GM23338 (cell line): ENCODE results near the gene GAPVD1. TPM values are rescaled to one million over a fixed set of nuclear protein-coding genes. Genes with fewer than 3 reads are reported as not detected.

Experiments
- ATAC-seq: fragments of 200-7000 bp; cut with Tn5 transposase; 3 replicates; pipeline ENCODE4 v1.9.1; 2020
- DNase-seq: peaks from one replicate; pipeline ENCODE4 v3.0.0-alpha.2; 2015; ENCODE audit warnings: low spot score
- H2AFZ ChIP-seq: fragments of 200-600 bp; sonication (generic); 2 replicates; pipeline ENCODE4 v1.8.0; 2016; ENCODE audit warnings: antibody characterized with exemption, mild to moderate bottlenecking, moderate library complexity
- H3F3A ChIP-seq: fragments of 200-600 bp; sonication (generic); replicated peaks from 2 replicates; pipeline ENCODE4 v1.8.0; 2017; ENCODE audit warnings: antibody characterized with exemption, mixed run types, low read depth
- H3K27ac ChIP-seq: fragments of 200-600 bp; sonication (generic); 2 replicates; pipeline ENCODE4 v1.6.1; 2016; ENCODE audit warnings: low read depth
- H3K27me3 ChIP-seq: fragments of 200-600 bp; sonication (generic); 2 replicates; pipeline ENCODE4 v1.8.0; 2016; ENCODE audit warnings: mild to moderate bottlenecking, mixed run types, moderate library complexity; ENCODE audit not compliant: insufficient read depth
- H3K36me3 ChIP-seq: fragments of 200-600 bp; sonication (generic); 2 replicates; pipeline ENCODE4 v1.8.0; 2016; ENCODE audit warnings: mild to moderate bottlenecking; ENCODE audit not compliant: insufficient read depth
- H3K4me1 ChIP-seq: fragments of 200-600 bp; sonication (generic); 2 replicates; pipeline ENCODE4 v1.8.0; 2016; ENCODE audit warnings: mild to moderate bottlenecking, moderate library complexity; ENCODE audit not compliant: insufficient read depth
- H3K4me2 ChIP-seq: fragments of 200-600 bp; sonication (generic); 2 replicates; pipeline ENCODE4 v1.7.1; 2017; ENCODE audit warnings: mixed run types
- H3K4me3 ChIP-seq: fragments of 200-600 bp; sonication (generic); 2 replicates; pipeline ENCODE4 v1.6.1; 2016; ENCODE audit warnings: mixed run types
- H3K79me2 ChIP-seq: fragments of 200-600 bp; sonication (generic); replicated peaks from 2 replicates; pipeline ENCODE4 v1.8.0; 2017; ENCODE audit warnings: mild to moderate bottlenecking; ENCODE audit not compliant: insufficient read depth
- H3K9me2 ChIP-seq: fragments of 200-600 bp; sonication (generic); 2 replicates; pipeline ENCODE4 v1.8.0; 2017; ENCODE audit not compliant: insufficient read depth
- H4K20me1 ChIP-seq: fragments of 200-600 bp; sonication (generic); replicated peaks from 2 replicates; pipeline ENCODE4 v1.8.0; 2017; ENCODE audit warnings: mild to moderate bottlenecking; ENCODE audit not compliant: insufficient read depth
- H3K27ac Mint-ChIP-seq: 2 replicates; pipeline ENCODE4 v1.8.0; 2020; ENCODE audit warnings: inconsistent platforms, mild to moderate bottlenecking, moderate library complexity, mixed read lengths
- H3K27me3 Mint-ChIP-seq: 3 replicates; pipeline ENCODE4 v1.8.0; 2022; ENCODE audit warnings: low read depth, mild to moderate bottlenecking, moderate library complexity, mixed read lengths, inconsistent platforms; ENCODE audit not compliant: insufficient read depth, poor library complexity
- H3K36me3 Mint-ChIP-seq: 3 replicates; pipeline ENCODE4 v1.8.0; 2021; ENCODE audit warnings: low read depth, mild to moderate bottlenecking, inconsistent platforms, moderate library complexity, mixed read lengths
- H3K4me1 Mint-ChIP-seq: 3 replicates; pipeline ENCODE4 v1.8.0; 2020; ENCODE audit warnings: mild to moderate bottlenecking, inconsistent platforms, mixed read lengths
- H3K4me3 Mint-ChIP-seq: 3 replicates; pipeline ENCODE4 v1.8.0; 2021; ENCODE audit warnings: moderate library complexity, mild to moderate bottlenecking, inconsistent platforms, mixed read lengths
- H3K9me3 Mint-ChIP-seq: 3 replicates; pipeline ENCODE4 v1.8.0; 2020; ENCODE audit warnings: moderate library complexity, mild to moderate bottlenecking, inconsistent platforms, mixed read lengths
- CREB1 ChIP-seq: fragments of 250-450 bp; sonication (Bioruptor Pico); IDR thresholded peaks from 2 replicates; pipeline ENCODE4 v1.5.0; 2020; ENCODE audit warnings: low read depth, mild to moderate bottlenecking, moderate library complexity
- EZH2 ChIP-seq: fragments of 200-600 bp; sonication (generic); IDR thresholded peaks from one replicate; pipeline ENCODE4 v1.8.0; 2017; ENCODE audit warnings: antibody characterized with exemption, mild to moderate bottlenecking, low read depth; ENCODE audit not compliant: unreplicated experiment
- JUNB ChIP-seq: IDR thresholded peaks from one replicate; pipeline ENCODE4 v1.6.1; 2016; ENCODE audit warnings: antibody characterized with exemption; ENCODE audit not compliant: unreplicated experiment
- NANOG ChIP-seq: IDR thresholded peaks from 2 replicates; pipeline ENCODE4 v1.6.1; 2016; ENCODE audit warnings: antibody characterized with exemption, borderline replicate concordance
- STAT1 ChIP-seq: IDR thresholded peaks from one replicate; pipeline ENCODE4 v1.6.1; 2016; ENCODE audit warnings: antibody characterized with exemption; ENCODE audit not compliant: unreplicated experiment
- ZNF331 ChIP-seq: fragments of 250-450 bp; sonication (Bioruptor Pico); IDR thresholded peaks from 2 replicates; pipeline ENCODE4 v1.5.0; 2020; ENCODE audit warnings: low read depth, mild to moderate bottlenecking, moderate library complexity
- polyA plus RNA-seq: library from polyadenylated mRNA; unstranded; fragments of >200 nt; fragmentation: Nextera tagmentation; extraction: Ambion mirVana; gene quantifications from 2 replicates; pipeline ENCODE4 v1.2.1, GENCODE V29; 2016
- total RNA-seq: library from RNA; depleted of rRNA; stranded (reverse); fragments of >200 nt; shearing (Covaris generic); gene quantifications from 2 replicates; pipeline ENCODE4 v1.2.3, GENCODE V29; 2014
- TF ChIP-seq, protein P1 (sequence below), 2 experiments: fragments of 200-600 bp in 1 of 2; sonication (generic) in 1 of 2; conservative IDR thresholded peaks; 2 replicates each; pipeline versions ENCODE4 v1.5.1 to v1.6.1; 2016 to 2017; ENCODE audit warnings: antibody characterized with exemption in 2 of 2, low read depth in 2 of 2, mild to moderate bottlenecking in 2 of 2, moderate library complexity in 1 of 2
- TF ChIP-seq, protein P2 (sequence below): fragments of 250-450 bp; sonication (Bioruptor Pico); IDR thresholded peaks from 2 replicates; pipeline ENCODE4 v1.5.0; 2020; ENCODE audit warnings: mild to moderate bottlenecking, moderate library complexity
- TF ChIP-seq, protein P3 (sequence below): IDR thresholded peaks from 2 replicates; pipeline ENCODE4 v1.6.1; 2016; ENCODE audit warnings: antibody characterized with exemption

Gene GAPVD1
- total and polyA plus RNA-seq, 2 experiments from 2014 or later = 19.2 to 34.6 TPM

DNA sequence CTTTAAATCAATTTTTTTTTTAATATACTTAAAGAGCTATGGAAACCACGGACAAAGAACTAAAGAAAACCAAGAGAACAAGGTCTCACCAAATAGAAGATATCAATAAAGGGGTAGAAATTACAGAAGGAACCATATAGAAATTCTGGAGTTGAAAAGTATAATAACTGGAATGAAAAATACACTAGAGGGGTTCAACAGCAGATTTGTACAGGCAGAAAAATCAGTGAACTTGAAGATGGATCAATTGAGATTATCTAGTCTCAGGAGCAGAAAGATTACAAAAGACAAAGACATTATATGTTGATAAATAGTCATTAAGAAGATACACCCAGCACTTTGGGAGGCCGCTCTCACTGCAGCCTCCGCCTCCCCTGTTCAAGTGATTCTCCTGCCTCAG, 56.1 kb downstream of the GAPVD1 start:
- H3K36me3 Mint-ChIP-seq = peaks cover 48% of the 10 kb centered on the region

More for the DNA sequence above, 56.1 kb downstream of the GAPVD1 start:
- H2AFZ ChIP-seq = no peak overlapping the region
- no peak for TF ChIP-seq ZNF331 (CRISPR knock-in tag)
- TF ChIP-seq JUNB = no peak
- TF ChIP-seq NANOG = no peak
- TF ChIP-seq, protein P1, sequence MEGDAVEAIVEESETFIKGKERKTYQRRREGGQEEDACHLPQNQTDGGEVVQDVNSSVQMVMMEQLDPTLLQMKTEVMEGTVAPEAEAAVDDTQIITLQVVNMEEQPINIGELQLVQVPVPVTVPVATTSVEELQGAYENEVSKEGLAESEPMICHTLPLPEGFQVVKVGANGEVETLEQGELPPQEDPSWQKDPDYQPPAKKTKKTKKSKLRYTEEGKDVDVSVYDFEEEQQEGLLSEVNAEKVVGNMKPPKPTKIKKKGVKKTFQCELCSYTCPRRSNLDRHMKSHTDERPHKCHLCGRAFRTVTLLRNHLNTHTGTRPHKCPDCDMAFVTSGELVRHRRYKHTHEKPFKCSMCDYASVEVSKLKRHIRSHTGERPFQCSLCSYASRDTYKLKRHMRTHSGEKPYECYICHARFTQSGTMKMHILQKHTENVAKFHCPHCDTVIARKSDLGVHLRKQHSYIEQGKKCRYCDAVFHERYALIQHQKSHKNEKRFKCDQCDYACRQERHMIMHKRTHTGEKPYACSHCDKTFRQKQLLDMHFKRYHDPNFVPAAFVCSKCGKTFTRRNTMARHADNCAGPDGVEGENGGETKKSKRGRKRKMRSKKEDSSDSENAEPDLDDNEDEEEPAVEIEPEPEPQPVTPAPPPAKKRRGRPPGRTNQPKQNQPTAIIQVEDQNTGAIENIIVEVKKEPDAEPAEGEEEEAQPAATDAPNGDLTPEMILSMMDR (conservative IDR thresholded peaks at IDR 0.05; ENCODE audit: low read depth in 2 of 2) = no peak
- TF ChIP-seq, protein P2, sequence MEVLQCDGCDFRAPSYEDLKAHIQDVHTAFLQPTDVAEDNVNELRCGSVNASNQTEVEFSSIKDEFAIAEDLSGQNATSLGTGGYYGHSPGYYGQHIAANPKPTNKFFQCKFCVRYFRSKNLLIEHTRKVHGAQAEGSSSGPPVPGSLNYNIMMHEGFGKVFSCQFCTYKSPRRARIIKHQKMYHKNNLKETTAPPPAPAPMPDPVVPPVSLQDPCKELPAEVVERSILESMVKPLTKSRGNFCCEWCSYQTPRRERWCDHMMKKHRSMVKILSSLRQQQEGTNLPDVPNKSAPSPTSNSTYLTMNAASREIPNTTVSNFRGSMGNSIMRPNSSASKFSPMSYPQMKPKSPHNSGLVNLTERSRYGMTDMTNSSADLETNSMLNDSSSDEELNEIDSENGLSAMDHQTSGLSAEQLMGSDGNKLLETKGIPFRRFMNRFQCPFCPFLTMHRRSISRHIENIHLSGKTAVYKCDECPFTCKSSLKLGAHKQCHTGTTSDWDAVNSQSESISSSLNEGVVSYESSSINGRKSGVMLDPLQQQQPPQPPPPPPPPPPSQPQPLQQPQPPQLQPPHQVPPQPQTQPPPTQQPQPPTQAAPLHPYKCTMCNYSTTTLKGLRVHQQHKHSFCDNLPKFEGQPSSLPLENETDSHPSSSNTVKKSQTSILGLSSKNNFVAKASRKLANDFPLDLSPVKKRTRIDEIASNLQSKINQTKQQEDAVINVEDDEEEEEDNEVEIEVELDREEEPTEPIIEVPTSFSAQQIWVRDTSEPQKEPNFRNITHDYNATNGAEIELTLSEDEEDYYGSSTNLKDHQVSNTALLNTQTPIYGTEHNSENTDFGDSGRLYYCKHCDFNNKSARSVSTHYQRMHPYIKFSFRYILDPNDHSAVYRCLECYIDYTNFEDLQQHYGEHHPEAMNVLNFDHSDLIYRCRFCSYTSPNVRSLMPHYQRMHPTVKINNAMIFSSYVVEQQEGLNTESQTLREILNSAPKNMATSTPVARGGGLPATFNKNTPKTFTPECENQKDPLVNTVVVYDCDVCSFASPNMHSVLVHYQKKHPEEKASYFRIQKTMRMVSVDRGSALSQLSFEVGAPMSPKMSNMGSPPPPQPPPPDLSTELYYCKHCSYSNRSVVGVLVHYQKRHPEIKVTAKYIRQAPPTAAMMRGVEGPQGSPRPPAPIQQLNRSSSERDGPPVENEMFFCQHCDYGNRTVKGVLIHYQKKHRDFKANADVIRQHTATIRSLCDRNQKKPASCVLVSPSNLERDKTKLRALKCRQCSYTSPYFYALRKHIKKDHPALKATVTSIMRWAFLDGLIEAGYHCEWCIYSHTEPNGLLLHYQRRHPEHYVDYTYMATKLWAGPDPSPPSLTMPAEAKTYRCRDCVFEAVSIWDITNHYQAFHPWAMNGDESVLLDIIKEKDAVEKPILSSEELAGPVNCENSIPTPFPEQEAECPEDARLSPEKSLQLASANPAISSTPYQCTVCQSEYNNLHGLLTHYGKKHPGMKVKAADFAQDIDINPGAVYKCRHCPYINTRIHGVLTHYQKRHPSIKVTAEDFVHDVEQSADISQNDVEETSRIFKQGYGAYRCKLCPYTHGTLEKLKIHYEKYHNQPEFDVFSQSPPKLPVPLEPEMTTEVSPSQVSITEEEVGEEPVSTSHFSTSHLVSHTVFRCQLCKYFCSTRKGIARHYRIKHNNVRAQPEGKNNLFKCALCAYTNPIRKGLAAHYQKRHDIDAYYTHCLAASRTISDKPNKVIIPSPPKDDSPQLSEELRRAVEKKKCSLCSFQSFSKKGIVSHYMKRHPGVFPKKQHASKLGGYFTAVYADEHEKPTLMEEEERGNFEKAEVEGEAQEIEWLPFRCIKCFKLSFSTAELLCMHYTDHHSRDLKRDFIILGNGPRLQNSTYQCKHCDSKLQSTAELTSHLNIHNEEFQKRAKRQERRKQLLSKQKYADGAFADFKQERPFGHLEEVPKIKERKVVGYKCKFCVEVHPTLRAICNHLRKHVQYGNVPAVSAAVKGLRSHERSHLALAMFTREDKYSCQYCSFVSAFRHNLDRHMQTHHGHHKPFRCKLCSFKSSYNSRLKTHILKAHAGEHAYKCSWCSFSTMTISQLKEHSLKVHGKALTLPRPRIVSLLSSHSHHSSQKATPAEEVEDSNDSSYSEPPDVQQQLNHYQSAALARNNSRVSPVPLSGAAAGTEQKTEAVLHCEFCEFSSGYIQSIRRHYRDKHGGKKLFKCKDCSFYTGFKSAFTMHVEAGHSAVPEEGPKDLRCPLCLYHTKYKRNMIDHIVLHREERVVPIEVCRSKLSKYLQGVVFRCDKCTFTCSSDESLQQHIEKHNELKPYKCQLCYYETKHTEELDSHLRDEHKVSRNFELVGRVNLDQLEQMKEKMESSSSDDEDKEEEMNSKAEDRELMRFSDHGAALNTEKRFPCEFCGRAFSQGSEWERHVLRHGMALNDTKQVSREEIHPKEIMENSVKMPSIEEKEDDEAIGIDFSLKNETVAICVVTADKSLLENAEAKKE = no peak
- TF ChIP-seq CREB1 (CRISPR knock-in tag) = no peak
- TF ChIP-seq STAT1 = no peak
- no peak for TF ChIP-seq EZH2
- TF ChIP-seq, protein P3, sequence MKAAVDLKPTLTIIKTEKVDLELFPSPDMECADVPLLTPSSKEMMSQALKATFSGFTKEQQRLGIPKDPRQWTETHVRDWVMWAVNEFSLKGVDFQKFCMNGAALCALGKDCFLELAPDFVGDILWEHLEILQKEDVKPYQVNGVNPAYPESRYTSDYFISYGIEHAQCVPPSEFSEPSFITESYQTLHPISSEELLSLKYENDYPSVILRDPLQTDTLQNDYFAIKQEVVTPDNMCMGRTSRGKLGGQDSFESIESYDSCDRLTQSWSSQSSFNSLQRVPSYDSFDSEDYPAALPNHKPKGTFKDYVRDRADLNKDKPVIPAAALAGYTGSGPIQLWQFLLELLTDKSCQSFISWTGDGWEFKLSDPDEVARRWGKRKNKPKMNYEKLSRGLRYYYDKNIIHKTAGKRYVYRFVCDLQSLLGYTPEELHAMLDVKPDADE = no peak
- H3K36me3 ChIP-seq = peaks cover 18% of the 10 kb centered on the region
- H3K79me2 ChIP-seq = no peaks in the 10 kb centered on the region
- no peaks in the 10 kb centered on the region for H3K9me3 Mint-ChIP-seq
- no peak for DNase-seq
- H3K27ac Mint-ChIP-seq = no peak overlapping the region
- H3K4me1 Mint-ChIP-seq = no peaks in the 10 kb centered on the region
- H3K4me3 Mint-ChIP-seq = no peak overlapping the region
- no peak overlapping the region for H3K4me3 ChIP-seq
- no peaks in the 10 kb centered on the region for H3K27me3 ChIP-seq
- H3K27ac ChIP-seq = no peak overlapping the region
- no peaks in the 10 kb centered on the region for H3F3A ChIP-seq
- H3K27me3 Mint-ChIP-seq = no peaks in the 10 kb centered on the region
- no peaks in the 10 kb centered on the region for H3K4me1 ChIP-seq
- H3K9me2 ChIP-seq = no peaks in the 10 kb centered on the region
- no peaks in the 10 kb centered on the region; the same call in none of the 2 replicates for H4K20me1 ChIP-seq
- H3K4me2 ChIP-seq = no peak overlapping the region
- no peak for ATAC-seq
